Activated naive CD8-positive, alpha-beta T cell treated with anti-CD3 and anti-CD28 coated beads, Interleukin-2, amount 50 U/mL, for 24 hours (primary cell): Measurements from ENCODE around the gene EVC2.
A peak's percentile ranks its signal among the peaks of the same experiment; 100 is the strongest.

ENCODE experiments used
- ATAC-seq: fragments of 150-1000 bp; cut with Tn5 transposase; one replicate; pipeline ENCODE4 v1.10.0; 2021
- DNase-seq: peaks from one replicate; pipeline ENCODE4 v3.0.0; 2021
- H3K27ac Mint-ChIP-seq: one replicate; pipeline ENCODE4 v1.8.0; 2021; ENCODE audit warnings: mild to moderate bottlenecking, mixed read lengths
- H3K27me3 Mint-ChIP-seq: one replicate; pipeline ENCODE4 v1.8.0; 2021; ENCODE audit warnings: mixed read lengths
- H3K36me3 Mint-ChIP-seq: one replicate; pipeline ENCODE4 v1.8.0; 2021; ENCODE audit warnings: low read depth, mixed read lengths
- H3K4me1 Mint-ChIP-seq: one replicate; pipeline ENCODE4 v1.8.0; 2021; ENCODE audit warnings: mixed read lengths
- H3K4me3 Mint-ChIP-seq: one replicate; pipeline ENCODE4 v1.8.0; 2021; ENCODE audit warnings: mild to moderate bottlenecking, moderate library complexity, mixed read lengths
- H3K9me3 Mint-ChIP-seq: one replicate; pipeline ENCODE4 v1.8.0; 2021; ENCODE audit warnings: mixed read lengths

The EVC2 gene

DNA sequence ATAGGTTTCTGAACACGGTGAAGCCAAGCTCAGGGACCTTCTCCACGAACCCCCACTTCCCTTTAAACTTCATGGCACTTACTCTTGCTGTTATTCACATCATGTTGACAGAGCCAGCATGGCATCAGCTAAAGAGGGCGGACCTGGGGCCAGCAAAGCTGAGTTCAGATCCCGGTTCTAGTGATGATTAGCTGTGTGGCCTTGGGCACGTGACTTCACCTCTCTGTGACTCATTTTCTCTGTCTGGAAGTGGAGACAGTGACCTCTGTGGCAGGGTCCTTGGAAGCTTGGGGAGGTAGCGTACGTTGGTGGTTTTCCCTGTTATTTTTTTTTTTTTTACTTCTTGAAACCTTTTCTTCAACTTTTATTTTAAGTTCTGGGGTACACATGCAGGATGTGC, 16.0 kb upstream of the EVC2 start:
- Mint-ChIP-seq H3K4me3 (no peak overlapping the region), H3K4me1 (no peaks in the 10 kb centered on the region), H3K36me3 (no peaks in the 10 kb centered on the region), H3K27ac (no peak overlapping the region), H3K27me3 (peaks cover under 1% of the 10 kb centered on the region), H3K9me3 (no peaks in the 10 kb centered on the region)
- ATAC-seq (no peak), DNase-seq (no peak)

DNA sequence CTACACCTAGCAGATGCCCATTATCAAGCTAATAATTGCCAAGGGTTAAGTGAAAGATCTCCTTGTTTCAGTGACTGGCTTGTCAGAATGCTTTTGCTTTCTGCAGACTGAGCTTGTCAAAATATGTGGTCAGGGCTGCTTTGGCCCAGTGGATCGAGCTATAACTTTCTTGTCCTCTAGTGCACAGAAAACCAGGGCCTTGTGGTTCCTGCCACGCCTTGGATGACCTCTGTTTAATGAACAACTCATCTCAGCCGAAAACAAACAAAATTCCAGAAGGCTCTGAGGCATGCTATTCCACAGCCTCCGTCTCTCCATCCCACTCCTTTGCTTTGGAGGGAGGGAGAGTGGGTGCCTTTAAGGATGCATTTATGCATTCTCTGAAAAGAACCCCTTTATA, 14.0 kb upstream of the EVC2 start:
- Mint-ChIP-seq H3K27me3 (peaks cover 4% of the 10 kb centered on the region), H3K4me1 (no peaks in the 10 kb centered on the region), H3K27ac (no peak overlapping the region), H3K9me3 (peaks cover 4% of the 10 kb centered on the region), H3K36me3 (no peaks in the 10 kb centered on the region), H3K4me3 (no peak overlapping the region)
- ATAC-seq (no peak), DNase-seq (no peak)

DNA sequence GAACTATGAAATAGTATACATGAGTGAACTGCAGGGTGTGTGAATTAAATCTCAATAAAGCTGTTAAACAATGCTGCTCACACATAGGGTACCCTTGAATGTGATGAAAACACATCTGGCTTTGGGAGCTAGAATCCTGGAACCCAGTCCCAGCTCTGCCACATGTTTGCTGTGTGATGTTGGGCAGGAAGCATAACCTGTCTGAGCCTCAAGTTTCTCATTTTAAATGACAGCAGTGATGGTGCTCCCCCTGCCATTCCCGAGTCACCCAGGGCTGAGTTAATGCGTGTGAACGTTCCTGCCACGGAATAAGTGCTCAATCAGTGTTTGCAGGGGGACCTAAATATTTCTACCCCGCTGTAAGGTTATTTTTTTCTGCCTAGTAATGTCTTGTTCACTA, 13.6 kb upstream of the EVC2 start:
- Mint-ChIP-seq H3K4me1 (no peaks in the 10 kb centered on the region), H3K9me3 (peaks cover 4% of the 10 kb centered on the region), H3K27me3 (peaks cover 4% of the 10 kb centered on the region), H3K36me3 (no peaks in the 10 kb centered on the region), H3K4me3 (no peak overlapping the region), H3K27ac (no peak overlapping the region)
- ATAC-seq (no peak), DNase-seq (no peak)

DNA sequence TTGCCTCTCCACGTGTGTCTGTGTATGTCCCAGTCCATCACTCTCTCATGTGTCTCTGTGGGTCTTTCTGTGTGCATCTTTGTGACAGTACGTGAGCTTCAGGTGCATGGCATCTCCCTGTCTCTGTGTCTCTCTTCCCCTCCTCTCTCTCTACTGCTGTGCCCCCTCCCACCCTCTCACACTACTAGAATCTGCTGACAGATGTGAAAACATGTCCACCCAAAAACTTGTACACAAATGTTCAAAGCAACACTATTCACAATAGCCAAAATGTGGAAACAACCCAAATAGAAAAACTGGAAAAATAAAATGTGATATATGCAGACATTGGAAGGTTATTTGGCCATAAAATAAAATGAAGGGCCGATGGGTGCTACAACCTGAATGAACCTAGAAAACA, 12.6 kb upstream of the EVC2 start:
- H3K36me3 Mint-ChIP-seq = no peaks in the 10 kb centered on the region
- no peak for DNase-seq
- H3K9me3 Mint-ChIP-seq = peaks cover 9% of the 10 kb centered on the region
- H3K4me3 Mint-ChIP-seq = no peak overlapping the region
- no peak for ATAC-seq
- no peaks in the 10 kb centered on the region for H3K4me1 Mint-ChIP-seq
- peaks cover 4% of the 10 kb centered on the region for H3K27me3 Mint-ChIP-seq
- H3K27ac Mint-ChIP-seq = no peak overlapping the region

DNA sequence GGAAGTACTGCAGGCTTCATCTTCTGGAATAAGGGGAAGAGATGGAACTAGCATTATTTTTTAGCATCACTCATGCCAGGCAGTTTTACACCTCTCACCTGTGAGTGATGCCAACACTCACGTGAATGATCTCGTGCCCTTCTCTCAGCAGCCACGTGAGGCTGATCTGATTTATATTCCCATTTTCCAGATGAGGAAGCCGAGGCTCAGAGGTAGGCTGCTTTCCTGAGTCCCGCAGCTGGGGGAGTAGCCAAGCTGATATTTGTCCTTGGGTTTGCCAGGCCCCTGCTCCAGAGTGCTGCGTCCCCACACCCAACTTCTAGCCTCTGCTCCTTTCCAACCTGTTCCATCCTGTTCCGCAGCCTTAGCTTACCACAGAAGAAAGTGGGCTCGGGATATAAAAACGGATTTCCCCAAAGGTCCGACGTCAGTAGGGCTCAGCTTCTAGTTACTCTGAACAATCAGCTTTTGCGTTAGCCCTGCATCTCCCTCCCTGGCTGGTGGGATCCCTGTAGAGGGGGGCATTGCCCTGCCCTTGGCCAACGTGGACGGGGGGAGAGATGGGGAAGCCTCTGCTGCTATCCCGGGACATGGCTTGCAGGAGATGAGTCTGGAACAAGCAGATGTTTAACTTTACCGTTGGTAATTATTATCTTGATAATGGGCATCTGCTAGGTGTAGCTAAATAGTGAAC, 11.9 kb upstream of the EVC2 start:
- DNase-seq (no peak), ATAC-seq (no peak)
- H3K27ac Mint-ChIP-seq = no peak overlapping the region
- H3K4me1 Mint-ChIP-seq = no peaks in the 10 kb centered on the region
- no peaks in the 10 kb centered on the region for H3K36me3 Mint-ChIP-seq
- H3K27me3 Mint-ChIP-seq = peaks cover 4% of the 10 kb centered on the region
- H3K4me3 Mint-ChIP-seq = no peak overlapping the region
- H3K9me3 Mint-ChIP-seq = peaks cover 9% of the 10 kb centered on the region

DNA sequence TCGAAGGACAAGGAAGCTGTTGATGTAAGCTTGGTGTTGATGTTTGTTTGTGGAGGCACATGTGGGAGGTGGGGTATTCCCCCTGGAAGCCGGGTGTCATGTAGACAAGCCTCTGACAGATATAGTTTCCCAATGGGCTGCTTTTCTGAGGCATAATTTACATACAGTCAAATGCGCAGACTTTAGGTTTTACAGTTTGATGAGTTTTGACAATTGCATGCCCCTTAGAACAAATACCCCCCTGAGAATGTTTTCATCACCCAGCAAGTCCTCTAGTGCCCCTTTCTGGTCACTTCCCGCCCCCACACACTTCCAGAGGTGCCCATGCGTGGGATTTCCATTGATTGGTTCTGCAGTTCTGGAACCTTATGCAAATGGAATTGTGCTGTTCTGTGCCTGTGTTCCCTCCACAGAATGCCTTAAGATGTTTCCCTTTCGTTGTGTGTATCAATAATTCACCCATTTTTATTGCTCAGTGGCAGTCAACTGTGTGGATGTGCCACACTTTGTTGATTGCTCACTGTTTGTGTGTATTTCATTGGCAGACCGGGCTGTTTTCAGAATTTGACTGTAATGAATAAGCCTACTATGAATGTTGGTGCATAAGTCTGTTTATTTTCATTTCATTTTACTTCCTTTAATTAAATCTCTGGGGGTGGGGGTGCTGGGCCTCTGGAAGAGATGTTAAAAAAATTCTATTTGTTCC, 11.1 kb upstream of the EVC2 start:
- Mint-ChIP-seq H3K27ac (no peak overlapping the region), H3K4me3 (no peak overlapping the region), H3K9me3 (peaks cover 15% of the 10 kb centered on the region), H3K4me1 (no peaks in the 10 kb centered on the region), H3K27me3 (peaks cover 4% of the 10 kb centered on the region), H3K36me3 (no peaks in the 10 kb centered on the region)
- no peak for ATAC-seq
- DNase-seq = no peak

DNA sequence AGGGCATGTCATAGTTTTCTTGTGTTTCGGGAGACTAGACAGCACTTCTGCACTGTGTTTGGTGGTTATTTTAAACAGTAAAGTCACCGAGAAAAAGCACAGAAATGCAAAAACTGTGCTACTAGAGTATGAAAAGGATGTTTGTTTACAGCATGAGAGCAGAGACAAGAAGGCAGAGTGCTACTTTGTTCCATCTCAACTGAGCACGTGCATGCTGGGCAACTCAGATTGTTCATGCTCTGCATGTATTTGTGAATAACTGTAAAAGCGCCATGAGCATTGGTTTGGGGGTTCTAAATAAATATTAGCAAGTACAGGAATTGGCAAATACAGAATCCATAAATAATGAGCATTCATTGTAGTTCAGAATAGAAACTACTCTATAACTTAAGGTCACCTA, 10.1 kb upstream of the EVC2 start:
- H3K36me3 Mint-ChIP-seq = peaks cover 3% of the 10 kb centered on the region
- no peak overlapping the region for H3K4me3 Mint-ChIP-seq
- H3K9me3 Mint-ChIP-seq = peaks cover 22% of the 10 kb centered on the region
- H3K27ac Mint-ChIP-seq = no peak overlapping the region
- no peak for DNase-seq
- H3K27me3 Mint-ChIP-seq = peaks cover 7% of the 10 kb centered on the region
- no peak for ATAC-seq
- H3K4me1 Mint-ChIP-seq = no peaks in the 10 kb centered on the region

DNA sequence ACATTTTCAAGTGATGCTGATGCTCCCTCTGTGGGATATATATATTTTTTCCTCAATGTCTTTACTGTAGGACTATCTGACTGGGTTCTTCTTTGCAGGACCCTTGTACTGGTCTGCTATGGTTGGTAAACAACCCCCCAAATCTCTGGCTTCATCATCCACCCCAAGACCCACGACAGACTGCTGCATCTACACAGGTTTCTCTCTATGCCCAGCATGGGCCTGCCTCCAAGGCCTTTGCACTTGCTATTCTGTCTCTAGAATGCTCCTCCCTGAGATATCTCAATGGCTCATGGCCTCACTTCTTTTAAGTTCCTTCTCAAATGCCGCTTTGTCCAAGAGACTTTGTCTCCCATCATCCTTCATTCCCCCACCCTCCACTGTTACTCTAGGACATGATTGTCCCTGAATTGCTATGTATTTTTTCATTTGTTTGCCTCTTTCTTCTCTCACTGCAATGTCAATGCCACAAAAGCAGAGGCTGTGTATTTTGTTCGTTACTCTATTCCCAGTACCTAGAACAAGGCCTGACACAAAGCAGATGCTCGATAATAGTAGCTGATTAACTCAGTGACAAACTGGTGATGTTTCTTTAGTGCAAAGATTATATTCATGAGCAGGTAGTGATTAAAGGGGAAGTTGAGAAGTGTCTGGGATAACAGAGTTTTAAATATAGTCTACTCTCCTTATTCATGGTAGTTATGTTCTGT, 9.2 kb upstream of the EVC2 start:
- Mint-ChIP-seq H3K9me3 (peaks cover 23% of the 10 kb centered on the region), H3K27ac (no peak overlapping the region), H3K36me3 (peaks cover 3% of the 10 kb centered on the region)

DNA sequence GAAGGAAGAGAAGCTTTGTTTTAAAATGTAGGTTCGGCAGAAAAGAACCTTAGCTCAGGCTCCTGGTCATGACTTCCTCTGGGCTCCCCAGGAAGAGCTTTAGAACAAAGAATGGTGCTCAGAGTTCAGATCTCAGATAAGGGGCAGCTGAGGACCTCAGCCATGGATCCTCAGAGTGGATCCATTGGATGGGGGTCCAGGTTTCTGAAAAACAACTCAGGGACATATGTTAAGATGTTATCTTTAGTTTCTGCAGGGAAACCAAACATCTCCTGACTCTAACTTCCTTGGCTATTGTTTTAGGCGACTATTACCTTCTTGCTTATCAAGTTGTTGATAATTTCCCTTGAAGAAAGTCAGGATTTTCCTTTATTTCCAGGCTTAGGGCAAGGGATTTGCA, 8.0 kb upstream of the EVC2 start:
- peaks cover 3% of the 10 kb centered on the region for H3K36me3 Mint-ChIP-seq
- H3K27me3 Mint-ChIP-seq = peaks cover 20% of the 10 kb centered on the region
- no peak for ATAC-seq
- H3K9me3 Mint-ChIP-seq = peaks cover 28% of the 10 kb centered on the region
- H3K4me1 Mint-ChIP-seq = peaks cover 8% of the 10 kb centered on the region
- H3K27ac Mint-ChIP-seq = no peak overlapping the region
- no peak for DNase-seq
- H3K4me3 Mint-ChIP-seq = no peak overlapping the region

More for the DNA sequence above, 9.2 kb upstream of the EVC2 start:
- Mint-ChIP-seq H3K4me1 (peaks cover 2% of the 10 kb centered on the region), H3K4me3 (no peak overlapping the region), H3K27me3 (peaks cover 12% of the 10 kb centered on the region)
- DNase-seq = no peak
- ATAC-seq = no peak

DNA sequence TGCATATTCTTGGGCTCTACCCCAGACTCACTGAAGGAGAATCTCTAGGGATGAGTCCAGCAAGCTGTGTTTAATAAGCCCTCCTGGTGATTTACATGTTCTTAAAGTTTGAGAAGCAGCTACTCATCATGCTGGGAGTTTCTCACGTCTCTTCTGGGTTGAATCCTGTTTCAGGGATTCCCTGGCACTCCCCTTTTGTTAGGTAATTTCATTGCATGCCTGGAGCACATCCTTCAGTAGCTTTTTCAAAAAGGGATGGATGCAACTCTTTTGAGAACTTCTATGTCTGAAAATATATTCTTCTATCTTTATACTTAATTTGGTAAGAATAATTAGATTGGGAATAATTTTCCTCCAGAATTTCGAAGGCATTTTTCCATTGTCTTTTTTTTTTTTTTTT, 7.0 kb upstream of the EVC2 start:
- H3K27me3 Mint-ChIP-seq = peaks cover 27% of the 10 kb centered on the region
- DNase-seq (no peak), ATAC-seq (no peak)
- H3K36me3 Mint-ChIP-seq = peaks cover 3% of the 10 kb centered on the region
- H3K9me3 Mint-ChIP-seq = peaks cover 28% of the 10 kb centered on the region
- H3K4me3 Mint-ChIP-seq = no peak overlapping the region
- H3K4me1 Mint-ChIP-seq = peaks cover 12% of the 10 kb centered on the region
- no peak overlapping the region for H3K27ac Mint-ChIP-seq

DNA sequence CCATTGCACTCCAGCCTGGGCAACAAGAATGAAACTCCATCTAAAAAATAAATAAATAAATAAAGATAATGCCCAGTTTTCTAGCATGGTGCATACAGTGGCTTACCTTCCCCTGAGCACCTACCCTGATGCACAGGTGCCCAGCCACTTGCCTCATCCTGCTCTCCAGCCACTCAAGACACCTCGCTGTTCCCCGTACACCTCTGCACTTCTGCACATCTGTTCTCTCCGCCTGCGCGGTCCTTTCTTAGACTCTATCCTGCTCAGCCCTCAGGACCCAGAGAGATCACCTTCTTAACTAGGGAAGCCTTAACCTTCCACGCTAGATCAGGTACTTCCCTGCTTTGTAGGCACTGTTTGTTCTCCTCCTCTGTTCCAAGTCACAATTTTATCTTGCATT, 5.5 kb upstream of the EVC2 start:
- ATAC-seq (no peak), DNase-seq (no peak)
- no peak overlapping the region for H3K4me3 Mint-ChIP-seq
- H3K27me3 Mint-ChIP-seq = peaks cover 31% of the 10 kb centered on the region
- peaks cover 12% of the 10 kb centered on the region for H3K4me1 Mint-ChIP-seq
- peaks cover 28% of the 10 kb centered on the region for H3K9me3 Mint-ChIP-seq
- H3K36me3 Mint-ChIP-seq = peaks cover 3% of the 10 kb centered on the region
- H3K27ac Mint-ChIP-seq = no peak overlapping the region

DNA sequence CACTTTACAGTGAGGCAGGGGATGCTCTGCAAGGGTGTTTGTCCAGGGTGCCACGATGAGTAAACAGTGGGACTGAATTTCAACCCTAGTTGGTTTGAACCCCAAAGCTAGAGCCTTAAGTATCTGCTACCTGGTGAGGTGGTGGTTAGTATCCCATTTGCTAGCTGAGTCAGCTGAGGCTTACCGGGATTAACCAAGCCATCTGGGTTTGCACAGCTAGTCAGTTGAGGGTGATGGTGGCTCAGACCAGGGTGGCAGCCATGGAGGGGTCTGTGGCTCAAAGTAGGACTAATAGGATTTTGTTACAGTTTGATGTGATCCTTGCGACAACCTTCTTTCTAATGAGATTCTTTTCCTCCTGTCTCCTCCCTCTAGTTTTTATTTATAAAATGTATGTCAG, 4.6 kb upstream of the EVC2 start:
- peaks cover 3% of the 10 kb centered on the region for H3K36me3 Mint-ChIP-seq
- H3K9me3 Mint-ChIP-seq = peaks cover 28% of the 10 kb centered on the region
- H3K4me3 Mint-ChIP-seq = no peak overlapping the region
- no peak overlapping the region for H3K27ac Mint-ChIP-seq
- DNase-seq = no peak
- ATAC-seq = no peak
- H3K4me1 Mint-ChIP-seq = peaks cover 12% of the 10 kb centered on the region
- peaks cover 33% of the 10 kb centered on the region for H3K27me3 Mint-ChIP-seq

DNA sequence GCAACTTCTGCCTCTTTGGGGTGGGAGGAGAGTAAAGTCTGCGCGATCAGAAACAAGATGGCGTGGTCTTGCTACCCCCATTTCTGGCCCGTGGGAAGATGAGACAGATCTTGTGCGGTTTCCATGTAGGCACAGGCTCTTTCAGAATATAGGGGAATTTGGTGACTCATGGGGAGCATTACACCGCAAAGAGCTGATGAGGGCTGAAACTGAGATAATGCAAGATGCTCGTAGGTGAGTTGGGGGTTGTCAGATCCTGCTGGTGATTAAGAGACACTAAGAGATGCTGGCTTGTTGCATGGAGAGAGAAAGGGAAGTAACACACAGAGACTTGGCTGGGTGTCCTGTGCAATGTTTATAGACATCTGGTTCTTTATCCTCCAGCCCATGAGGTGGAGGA, 4.2 kb upstream of the EVC2 start:
- peaks cover 25% of the 10 kb centered on the region for H3K9me3 Mint-ChIP-seq
- ATAC-seq (peak; percentile 68), DNase-seq (no peak)
- peaks cover 3% of the 10 kb centered on the region for H3K36me3 Mint-ChIP-seq
- H3K4me1 Mint-ChIP-seq = peaks cover 15% of the 10 kb centered on the region
- H3K27me3 Mint-ChIP-seq = peaks cover 36% of the 10 kb centered on the region
- peak overlapping the region; percentile 44 for H3K27ac Mint-ChIP-seq
- H3K4me3 Mint-ChIP-seq = peak overlapping the region; percentile 4

DNA sequence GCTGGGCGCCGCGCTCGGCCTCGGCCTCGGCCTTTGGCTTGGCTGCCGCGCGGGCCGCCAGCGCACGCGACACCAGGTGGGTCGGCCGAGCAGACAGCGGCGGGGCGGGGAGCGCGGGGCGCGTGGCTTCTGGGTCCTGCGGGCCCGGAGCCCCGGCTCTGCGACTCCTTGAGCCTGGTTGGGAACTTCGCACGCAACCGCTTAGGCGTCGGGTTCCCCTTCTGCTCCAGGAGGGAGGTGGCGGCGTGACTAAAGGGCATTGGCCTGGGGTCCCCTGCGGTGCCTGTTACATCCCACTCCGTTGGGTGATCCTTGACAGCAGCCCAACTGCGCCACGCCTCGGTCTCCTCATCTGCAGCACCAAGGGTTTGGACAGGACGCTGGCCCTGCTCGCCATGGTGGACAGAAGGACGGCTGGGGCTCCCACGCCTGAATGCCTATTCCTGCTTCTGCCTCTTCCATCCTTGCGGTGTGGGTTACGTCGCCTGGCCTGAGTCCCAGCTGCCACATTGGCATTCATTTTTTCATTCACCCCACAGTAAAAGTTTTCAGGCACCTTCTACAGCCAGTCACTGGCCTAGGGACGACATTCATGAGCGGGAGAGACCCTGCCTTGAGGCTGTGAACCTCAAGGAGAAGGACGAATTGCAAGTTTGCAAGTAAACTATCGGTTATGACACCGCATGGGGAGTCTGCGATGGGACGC, 3.3 kb upstream of the EVC2 start:
- no peak for ATAC-seq
- peak overlapping the region; percentile 61 for H3K4me3 Mint-ChIP-seq
- peaks cover 44% of the 10 kb centered on the region for H3K27me3 Mint-ChIP-seq
- peaks cover 17% of the 10 kb centered on the region for H3K4me1 Mint-ChIP-seq
- no peak for DNase-seq
- H3K36me3 Mint-ChIP-seq = peaks cover 3% of the 10 kb centered on the region
- H3K27ac Mint-ChIP-seq = no peak overlapping the region
- peaks cover 23% of the 10 kb centered on the region for H3K9me3 Mint-ChIP-seq
